ENCODE data around the gene SUN2.

DNA sequence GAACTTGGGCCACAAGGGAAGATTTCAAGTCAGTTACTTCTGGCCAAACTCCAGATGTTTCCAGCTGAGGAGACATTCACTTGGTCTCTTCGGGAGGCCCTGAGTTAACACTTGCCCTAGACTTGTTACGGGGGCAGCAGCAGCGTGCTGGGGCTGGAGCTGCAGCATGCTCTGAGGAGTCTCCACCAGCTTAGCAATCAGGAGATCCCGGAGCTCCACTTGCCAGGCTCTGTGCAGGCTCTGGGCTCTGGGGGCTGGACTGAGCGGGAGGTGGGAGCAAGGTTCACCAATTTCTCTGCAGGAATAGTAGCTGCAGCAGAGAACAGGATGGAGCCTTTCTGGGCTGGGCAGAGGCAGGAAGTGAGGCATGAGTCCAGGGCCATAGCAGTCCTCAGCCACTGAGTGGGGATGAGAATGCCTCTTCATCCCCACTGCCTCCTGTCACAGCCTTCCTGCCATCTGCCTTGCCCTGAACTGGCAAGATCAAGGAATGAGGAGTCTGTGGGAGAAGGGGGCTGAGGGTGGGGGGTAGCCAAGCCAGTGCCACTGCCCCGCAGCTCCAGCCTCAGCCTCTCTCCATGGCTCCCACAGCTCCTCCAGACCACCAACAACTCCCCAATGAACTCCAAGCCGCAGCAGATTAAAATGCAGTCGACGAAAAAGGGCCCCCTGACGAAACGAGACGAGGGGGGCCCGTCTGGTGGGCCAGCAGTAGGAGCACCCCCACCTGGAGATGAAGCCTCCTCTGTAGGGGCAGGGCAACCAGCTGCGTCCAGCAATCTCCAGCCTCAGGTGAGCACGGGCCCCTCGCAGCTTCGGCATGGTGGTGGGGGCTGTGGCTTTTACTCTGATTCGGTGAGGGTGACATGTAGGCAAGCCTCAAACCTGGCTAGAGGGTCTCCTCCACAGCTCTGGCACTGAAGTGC lies 26.7 kb downstream of the SUN2 start:
- TF ChIP-seq, protein P1, sequence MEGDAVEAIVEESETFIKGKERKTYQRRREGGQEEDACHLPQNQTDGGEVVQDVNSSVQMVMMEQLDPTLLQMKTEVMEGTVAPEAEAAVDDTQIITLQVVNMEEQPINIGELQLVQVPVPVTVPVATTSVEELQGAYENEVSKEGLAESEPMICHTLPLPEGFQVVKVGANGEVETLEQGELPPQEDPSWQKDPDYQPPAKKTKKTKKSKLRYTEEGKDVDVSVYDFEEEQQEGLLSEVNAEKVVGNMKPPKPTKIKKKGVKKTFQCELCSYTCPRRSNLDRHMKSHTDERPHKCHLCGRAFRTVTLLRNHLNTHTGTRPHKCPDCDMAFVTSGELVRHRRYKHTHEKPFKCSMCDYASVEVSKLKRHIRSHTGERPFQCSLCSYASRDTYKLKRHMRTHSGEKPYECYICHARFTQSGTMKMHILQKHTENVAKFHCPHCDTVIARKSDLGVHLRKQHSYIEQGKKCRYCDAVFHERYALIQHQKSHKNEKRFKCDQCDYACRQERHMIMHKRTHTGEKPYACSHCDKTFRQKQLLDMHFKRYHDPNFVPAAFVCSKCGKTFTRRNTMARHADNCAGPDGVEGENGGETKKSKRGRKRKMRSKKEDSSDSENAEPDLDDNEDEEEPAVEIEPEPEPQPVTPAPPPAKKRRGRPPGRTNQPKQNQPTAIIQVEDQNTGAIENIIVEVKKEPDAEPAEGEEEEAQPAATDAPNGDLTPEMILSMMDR (IDR thresholded peaks at IDR 0.05; ENCODE audit: low read length), result no peak
- no peak for TF ChIP-seq EZH2 (optimal IDR thresholded peaks at IDR 0.05; ENCODE audit: low read depth, low read length)

Data from MM.1S (cell line).